Mammary epithelial cell (primary cell): ENCODE data around the gene FNDC3B.

Source experiments
- EZH2 ChIP-seq: IDR thresholded peaks from 2 replicates; pipeline ENCODE4 v1.6.1; 2012; ENCODE audit warnings: low read length, inconsistent platforms, borderline replicate concordance
- TF ChIP-seq, protein P1 (sequence below), 2 donors: IDR thresholded peaks in 1 of 2; conservative IDR thresholded peaks in 1 of 2; 2 replicates each; pipeline ENCODE4 v1.5.1; 2011 to 2012; ENCODE audit warnings: inconsistent platforms in 2 of 2, low read length in 2 of 2, mild to moderate bottlenecking in 2 of 2, control low read depth in 1 of 2, low read depth in 1 of 2; ENCODE audit not compliant: insufficient read depth in 1 of 2; ENCODE audit errors: extremely low read depth in 1 of 2

DNA sequence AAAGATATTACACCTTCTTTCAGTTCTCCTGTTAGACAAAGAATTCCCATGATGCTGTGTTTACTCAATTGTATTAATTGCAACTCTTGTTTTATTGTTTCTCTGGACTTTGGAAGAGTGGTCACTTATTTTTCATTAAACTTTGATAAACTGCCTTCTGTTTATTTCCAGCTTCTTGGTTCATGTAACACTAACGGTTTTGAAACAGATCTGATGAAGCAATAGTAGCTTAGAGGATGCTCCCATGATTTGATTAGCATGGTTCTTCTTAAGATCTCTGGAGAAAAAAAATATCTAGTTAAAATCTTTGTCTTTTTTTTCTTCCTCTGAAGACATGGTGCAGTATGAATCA lies 90.1 kb downstream of the FNDC3B start:
- TF ChIP-seq EZH2, result no peak
- TF ChIP-seq, protein P1, sequence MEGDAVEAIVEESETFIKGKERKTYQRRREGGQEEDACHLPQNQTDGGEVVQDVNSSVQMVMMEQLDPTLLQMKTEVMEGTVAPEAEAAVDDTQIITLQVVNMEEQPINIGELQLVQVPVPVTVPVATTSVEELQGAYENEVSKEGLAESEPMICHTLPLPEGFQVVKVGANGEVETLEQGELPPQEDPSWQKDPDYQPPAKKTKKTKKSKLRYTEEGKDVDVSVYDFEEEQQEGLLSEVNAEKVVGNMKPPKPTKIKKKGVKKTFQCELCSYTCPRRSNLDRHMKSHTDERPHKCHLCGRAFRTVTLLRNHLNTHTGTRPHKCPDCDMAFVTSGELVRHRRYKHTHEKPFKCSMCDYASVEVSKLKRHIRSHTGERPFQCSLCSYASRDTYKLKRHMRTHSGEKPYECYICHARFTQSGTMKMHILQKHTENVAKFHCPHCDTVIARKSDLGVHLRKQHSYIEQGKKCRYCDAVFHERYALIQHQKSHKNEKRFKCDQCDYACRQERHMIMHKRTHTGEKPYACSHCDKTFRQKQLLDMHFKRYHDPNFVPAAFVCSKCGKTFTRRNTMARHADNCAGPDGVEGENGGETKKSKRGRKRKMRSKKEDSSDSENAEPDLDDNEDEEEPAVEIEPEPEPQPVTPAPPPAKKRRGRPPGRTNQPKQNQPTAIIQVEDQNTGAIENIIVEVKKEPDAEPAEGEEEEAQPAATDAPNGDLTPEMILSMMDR (conservative IDR thresholded peaks at IDR 0.05 in 1 of 2, IDR thresholded peaks at IDR 0.05 in 1 of 2; ENCODE audit: extremely low read depth in 1 of 2, insufficient read depth in 1 of 2, low read depth in 1 of 2, low read length in 2 of 2), result no peak
